NCI-H146 treated with DMSO at 0.1 percent for 48 hours (cell line): ENCODE data around the gene CRABP2.

Experiments used
- DNase-seq: peaks from one replicate; lab custom pipeline; 2025; ENCODE audit not compliant: unreplicated experiment; lab: John Stamatoyannopoulos, UW

The CRABP2 gene

GRCh38 chr1:156742017-156742416 lies 36.6 kb upstream of the CRABP2 start:
- DNase-seq = no peak

DNA sequence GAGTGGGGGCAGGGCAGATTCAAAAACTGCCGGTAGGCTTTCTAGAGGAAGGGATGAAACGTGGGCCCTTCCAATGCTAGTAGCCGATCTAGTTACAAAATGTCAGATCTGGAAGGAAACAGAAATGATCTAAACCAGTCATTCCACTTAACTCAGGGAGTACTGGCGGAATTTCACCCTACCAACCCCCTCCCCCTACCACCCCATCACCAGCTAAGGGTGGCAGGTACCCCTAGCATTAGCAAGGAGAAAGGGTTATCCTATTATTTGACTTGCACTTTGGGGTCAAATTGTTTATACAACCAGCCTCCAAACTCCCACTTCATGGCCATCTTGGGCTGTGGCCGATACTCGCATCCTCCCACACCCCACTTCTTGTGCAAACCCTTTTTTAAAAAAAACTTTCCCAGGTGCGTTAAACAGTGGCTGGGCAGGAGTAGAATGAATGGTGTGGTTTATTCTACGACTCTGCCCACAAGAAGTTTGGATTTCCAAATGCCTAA lies 36.1 kb upstream of the CRABP2 start:
- no peak for DNase-seq

DNA sequence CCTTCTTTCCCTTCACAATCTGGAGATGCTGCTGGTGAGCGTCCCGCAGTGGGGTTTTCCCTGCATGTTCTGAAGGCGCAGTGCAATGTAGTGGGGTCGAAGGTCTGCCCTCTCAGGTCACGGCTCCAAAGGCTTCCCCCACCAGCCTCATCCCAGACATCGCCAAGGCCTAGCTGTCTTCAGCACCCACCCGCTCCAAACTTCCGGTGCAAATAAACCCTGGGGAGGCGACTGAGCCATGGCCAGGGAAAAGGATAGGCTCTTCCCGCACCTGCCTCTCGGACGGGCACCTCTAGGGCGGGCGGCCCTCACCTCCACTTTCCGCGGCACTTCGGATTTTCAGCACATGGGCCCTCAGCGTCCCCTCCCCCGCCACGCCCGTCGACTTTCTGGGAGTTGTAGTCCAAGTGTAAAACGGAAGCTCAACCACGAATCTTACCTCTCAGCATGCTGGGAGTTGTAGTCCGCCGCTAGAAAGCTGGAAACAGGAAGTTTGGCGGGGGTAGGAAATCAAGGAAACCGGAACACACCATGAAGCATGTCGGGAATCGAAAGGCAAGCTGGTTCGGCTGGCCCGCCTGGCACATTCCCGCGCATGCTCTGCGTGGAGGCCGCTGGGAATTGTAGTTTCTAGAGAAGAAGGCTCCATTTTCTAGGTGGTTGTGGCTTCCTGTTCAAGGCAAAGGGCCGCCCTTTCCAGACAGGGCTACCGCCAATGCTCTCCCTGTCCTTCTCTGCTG lies 35.5 kb upstream of the CRABP2 start, which contains the start of gene MRPL24:
Gene MRPL24, minus strand, starts transcription at position 348 of the 740 bp plus-strand sequence. CDS start 2,384 bp downstream, outside the sequence.
- peak; percentile 99 for DNase-seq

DNA sequence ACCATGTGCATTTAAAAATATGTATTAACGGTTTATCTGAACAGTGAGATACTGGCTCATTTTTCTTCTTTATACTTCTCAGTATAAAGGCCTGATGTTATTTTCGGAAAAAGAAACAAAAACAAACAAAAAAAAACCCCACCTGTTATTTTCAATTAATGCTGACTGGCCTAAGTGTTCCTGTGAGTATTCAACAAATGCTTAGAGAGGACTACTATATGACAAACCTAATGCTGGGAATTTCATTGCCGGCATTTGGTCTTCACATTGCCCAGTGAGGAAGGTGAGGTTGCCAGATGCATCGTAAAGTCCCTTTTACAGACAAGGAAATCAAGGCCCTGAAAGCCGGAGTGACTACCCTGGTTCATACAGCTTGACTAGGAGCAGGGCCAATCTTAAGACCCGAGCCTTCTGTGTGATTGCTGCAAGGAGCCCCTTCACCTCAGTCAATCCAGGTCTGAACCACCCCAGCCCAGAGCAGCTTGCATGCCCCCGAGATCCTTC lies 34.9 kb upstream of the CRABP2 start:
- no peak for DNase-seq

GRCh38 chr1:156738916-156739315 lies 33.5 kb upstream of the CRABP2 start:
- DNase-seq = no peak

DNA sequence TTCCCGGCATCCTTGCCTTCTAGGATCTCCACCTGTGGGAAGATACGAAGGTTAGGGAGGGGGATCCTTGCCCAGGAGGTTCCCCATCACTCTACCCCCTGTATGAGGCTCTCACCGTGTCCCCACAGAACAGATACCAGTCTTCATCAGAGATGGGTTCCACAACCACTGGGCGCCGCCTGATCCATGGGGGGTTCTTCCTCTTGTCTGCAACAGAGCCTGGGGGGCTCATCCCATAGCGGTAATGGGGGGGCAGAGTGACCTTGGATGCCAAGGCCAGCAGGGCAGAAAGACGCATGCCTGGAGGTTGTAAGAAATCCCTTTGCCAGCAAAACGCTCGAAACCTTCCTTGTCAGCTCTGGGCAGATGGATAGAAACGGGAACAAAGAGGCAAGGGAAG lies 33.0 kb upstream of the CRABP2 start:
- no peak for DNase-seq

GRCh38 chr1:156733989-156734584 lies 28.7 kb upstream of the CRABP2 start:
- no peak for DNase-seq

- peak; percentile 92 for DNase-seq
Observed at GRCh38 chr1:156728599-156729462, 23.4 kb upstream of the CRABP2 start, which contains the start of gene ISG20L2. Gene ISG20L2, minus strand, starts transcription at chr1:156728766. Its CDS starts 1,114 bp downstream, at chr1:156727652.

DNA sequence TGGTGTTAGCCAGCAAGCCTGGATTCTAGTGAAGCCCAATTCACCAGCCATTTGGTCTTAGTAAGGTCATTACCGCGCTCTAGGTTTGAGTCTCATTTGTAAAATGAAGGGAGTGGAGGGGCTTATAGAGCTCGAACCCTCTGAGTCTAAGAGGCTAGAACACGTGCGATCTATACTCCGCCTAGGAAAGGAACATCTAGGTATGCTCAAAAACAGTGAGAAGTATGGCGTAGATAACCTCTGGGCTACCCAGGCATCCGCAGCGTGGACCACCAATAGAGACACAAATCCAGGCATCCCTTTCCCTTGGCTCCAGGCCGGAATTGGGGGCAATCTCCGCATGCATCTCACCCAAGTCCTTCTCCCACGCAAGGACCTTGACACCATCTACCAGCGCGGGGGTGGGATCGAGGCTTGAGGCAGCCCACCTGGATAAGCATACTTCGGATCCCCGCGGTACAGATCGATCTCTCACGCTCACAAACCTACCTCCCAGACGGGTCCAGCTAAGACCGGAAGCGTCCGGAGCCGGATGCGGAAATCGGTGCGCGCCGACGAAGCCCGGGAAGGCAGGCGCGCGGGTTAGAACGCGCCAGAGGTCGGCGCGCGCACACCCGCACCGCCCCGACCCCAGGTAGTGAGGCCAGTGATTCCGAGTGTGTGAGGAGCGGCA lies 22.7 kb upstream of the CRABP2 start, which contains the start of gene METTL25B:
Gene METTL25B, plus strand, starts transcription at position 544 of the 673 bp plus-strand sequence. CDS start 636 bp downstream, outside the sequence.
- DNase-seq = peak; percentile 47

DNA sequence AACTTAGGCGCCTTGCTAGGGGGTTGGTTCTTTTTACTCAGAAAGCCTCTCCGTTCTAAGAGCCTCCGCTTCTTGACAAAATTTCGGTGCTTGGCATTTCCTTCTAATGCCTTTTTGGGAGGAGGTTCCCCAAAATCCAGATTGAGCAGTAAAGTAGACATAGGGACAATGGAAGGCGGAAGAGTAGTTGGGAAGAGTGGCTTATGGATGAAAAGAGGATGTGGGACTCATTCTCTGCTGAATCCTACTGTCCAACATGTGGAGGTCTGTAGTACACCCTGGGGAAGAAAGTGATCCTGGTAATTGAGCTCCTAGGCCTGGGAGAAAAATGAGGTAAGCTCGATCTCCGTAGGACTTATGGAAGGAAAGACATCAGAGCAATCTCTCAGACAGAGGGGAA lies 22.1 kb upstream of the CRABP2 start:
- no peak for DNase-seq

GRCh38 chr1:156726549-156727226 lies 21.3 kb upstream of the CRABP2 start:
- peak; percentile 5 for DNase-seq

DNA sequence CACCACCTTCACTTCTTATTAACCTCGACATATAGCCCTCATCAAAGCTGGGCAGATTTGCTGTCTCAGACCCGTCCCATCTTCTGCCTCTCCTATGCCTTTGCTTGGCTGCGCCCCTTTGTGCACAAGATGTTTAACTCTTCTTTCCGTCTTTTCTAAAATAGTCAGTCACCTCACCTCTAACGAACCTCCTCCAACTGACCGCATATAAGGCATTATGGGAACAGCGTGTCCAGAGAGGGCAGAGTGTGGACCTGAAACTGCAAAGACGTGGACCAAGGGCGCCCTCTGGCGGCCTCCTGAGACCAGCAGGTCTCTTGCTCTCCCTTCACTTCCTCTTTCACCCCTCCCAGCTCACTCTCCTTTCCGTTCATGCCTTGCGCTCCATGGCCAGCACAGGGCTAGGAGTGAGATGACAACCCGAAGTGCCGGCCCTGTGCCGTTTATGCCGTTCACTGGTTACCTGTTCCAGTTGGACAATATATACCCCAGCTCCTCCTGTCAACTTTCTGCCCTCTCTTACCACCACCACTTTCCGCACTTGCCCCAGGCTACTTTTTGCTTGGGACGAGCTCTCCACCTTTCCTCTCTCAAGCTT lies 20.4 kb upstream of the CRABP2 start:
- DNase-seq = peak; percentile 77

GRCh38 chr1:156721535-156721934 lies 16.2 kb upstream of the CRABP2 start:
- DNase-seq = no peak

DNA sequence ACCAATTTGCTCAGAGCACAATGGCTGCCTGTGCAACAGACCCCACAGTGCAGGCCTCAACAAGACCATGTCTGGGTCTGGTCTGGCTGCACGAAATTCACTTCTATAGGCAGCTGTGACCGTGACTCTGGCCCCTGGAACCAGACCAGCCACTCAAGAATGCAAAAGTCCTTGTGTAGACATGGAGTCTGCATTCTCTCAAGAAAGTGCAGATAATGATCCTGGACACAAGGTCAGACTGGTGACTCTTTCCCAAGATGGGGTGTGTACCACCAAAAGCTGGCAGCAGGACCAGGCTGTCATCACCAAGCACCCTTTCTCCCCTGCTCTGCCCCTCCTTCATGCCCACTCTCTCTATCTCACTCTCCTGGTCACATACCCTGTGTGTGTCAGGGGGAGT lies 15.7 kb upstream of the CRABP2 start:
- DNase-seq = no peak

GRCh38 chr1:156717351-156717750 lies 12.0 kb upstream of the CRABP2 start:
- no peak for DNase-seq

DNA sequence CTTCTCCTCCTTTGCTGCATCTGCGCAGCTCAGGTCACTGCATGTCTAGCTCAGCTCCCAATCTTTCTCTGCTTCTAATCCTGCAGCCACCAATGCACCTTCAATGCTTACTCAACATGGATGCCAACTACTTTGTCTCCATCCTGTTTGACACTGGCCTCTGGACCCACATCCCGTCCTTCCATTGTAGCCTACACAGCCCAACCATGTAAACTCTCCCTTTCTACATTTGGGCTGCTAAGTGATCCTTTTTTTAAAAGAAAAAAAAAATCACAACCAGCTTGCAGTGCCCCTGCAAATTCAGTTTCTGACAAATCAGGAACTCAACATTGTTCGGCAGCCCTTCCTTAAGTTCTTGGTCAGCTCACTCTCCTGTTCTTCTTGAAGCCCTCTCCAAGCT lies 9.4 kb upstream of the CRABP2 start:
- no peak for DNase-seq

DNA sequence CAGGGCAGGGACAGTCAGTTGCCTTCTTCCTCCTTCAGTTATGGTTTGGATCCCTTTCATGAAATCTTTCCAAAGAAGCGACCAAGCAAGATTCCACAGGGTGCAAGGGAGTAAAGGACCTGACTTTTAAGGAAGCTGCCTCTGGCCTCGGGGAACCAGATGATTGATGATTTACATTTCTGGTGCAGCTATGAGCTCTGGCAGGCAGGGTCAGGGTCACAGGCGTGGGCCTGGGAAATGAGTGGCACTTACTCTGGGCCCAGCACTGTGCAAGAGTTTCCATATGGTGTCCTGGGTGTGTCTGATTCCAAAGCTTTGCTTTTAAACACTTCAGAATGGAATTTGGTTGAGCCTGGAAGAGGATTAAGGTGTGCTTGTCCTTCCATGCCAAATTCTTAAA lies 7.2 kb upstream of the CRABP2 start:
- DNase-seq = no peak

GRCh38 chr1:156711011-156711817 lies 5.8 kb upstream of the CRABP2 start:
- no peak for DNase-seq
